Ammon's horn (tissue), 1 donor: ENCODE results near the gene PDLIM3.
"Not testable (repeated sequence)": the region's sequence is repeated elsewhere in the genome, so short reads cannot be mapped to it uniquely, and the experiment has no call there.

Experiments used
- DNase-seq: peaks from one replicate; pipeline ENCODE4 v3.0.0-alpha.2; 2016; ENCODE audit warnings: low spot score

The PDLIM3 gene

GRCh38 chr4:185554365-185555126 is 19.2 kb upstream of the PDLIM3 start:
- DNase-seq = no peak

DNA sequence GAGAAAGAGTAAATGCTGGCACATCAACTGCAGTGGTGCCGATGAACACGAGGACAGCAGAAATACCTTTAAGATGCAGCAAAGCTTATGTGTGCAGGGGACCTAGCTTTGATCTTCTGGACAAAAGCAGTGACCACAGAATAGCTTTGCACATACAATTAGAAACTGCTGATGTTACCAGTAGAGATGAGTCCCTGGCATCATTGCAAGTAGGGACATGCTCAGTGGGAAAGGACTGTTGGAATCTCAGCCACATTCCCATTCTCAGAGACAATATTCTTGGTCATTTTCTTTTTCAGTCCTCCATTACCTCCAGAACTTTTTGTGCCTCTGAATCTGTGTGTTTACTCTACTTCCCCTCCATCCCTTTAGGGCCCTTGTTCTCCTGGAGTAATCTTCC is 16.9 kb upstream of the PDLIM3 start:
- no peak for DNase-seq

GRCh38 chr4:185550933-185551332 is 15.6 kb upstream of the PDLIM3 start:
- DNase-seq = no peak

DNA sequence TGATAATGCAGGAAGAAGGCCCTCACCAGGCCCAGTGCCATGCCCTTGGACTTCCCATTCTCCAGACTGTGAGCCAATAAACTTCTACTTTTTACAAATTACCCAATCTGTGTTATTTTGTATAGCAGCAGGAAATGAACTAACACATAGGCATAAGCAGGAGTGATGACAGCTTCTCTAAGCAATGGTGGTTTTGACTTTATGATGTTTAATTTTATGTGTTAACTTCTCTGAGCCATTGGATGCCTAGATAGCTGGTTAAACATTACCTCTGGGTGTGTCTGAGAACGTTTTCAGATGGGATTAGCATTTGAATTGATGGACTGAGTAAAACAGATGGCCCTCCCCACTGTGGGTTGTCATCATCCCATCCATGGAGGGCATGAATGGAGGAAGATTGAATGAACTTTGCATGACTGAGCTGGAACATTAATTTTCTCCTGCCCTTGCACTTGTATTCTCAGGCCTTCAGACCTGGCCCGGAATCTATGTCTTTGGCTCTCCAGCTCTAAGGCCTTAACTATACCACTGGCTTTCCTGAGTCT is 13.9 kb upstream of the PDLIM3 start:
- no peak for DNase-seq

GRCh38 chr4:185548587-185548986 is 13.3 kb upstream of the PDLIM3 start:
- DNase-seq = no peak

DNA sequence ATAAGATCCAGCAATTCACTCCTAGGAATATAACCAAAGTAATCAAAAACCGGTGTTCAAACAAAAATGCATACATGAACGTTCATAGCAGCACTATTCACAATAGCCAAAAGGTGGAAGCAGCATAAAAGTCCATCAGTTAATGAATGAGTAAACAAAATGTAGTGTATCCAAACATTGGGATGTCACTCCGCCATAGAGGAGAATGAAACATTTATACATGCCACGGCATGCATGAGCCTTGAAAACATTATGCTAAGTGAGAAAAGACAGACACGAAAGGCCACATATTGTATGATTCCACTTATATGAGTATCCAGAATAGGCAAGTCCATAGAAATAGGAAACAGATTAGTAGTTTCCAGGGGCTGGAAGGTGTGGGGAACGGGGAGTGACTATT is 11.0 kb upstream of the PDLIM3 start:
- DNase-seq = no peak

DNA sequence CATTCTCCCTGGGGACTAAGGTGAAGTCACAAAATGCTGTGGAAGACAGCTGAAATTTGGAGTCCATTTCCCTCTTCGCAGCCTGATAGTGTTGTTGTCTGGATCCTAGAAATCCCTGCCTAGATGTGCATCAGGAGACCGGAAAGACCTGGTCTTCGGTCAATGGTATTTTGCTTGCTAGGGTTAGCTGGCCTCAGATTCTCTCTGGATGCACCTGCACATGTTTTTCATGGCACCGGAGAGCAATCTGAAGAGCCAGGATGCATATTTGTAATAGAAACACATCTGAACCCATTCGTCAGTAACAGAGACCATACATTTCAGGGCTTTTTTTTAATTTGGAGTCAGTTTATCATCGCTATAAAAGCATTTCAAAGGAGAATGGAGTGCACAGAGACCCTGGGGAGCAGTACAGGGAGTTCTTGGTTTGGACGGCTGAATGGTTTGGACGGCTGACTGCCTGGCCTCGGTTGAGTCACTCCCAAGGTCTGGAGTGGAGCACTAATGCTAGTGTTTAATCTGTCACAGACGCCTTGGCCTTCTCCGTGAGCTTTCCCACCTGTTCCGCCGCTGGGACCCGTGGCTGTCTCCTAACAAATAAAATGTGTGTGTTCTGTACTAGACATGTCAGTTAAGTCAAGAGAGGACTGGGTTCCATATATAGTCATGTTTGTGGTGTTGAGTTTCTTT is 7.5 kb upstream of the PDLIM3 start:
- no peak for DNase-seq

- DNase-seq = peak; percentile 46
Measured at GRCh38 chr4:185541251-185541727, 6.0 kb upstream of the PDLIM3 start.

- no peak for DNase-seq
Measured at GRCh38 chr4:185540487-185541120, 5.3 kb upstream of the PDLIM3 start.

DNA sequence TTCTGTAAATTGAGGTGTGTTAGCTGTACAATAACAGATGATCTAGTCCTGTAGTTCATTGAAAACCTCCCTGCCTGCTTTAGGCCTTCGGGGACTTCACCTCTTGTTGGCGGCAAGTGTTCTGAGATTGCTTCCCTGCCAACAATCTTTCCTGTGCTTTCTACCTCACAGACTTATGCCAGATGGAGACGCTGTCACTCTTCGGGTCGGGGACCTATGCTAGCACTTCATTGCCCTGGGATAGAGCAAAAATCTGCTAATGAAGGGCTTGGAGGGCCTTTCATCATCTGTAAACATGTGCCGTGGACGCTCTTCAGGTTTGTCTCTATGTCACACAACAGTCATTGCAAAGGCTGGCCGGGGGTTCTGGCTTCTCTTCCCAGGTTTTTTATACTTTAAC is 4.7 kb upstream of the PDLIM3 start:
- no peak for DNase-seq

- DNase-seq = no peak
Measured at GRCh38 chr4:185538806-185539205, 3.5 kb upstream of the PDLIM3 start.

DNA sequence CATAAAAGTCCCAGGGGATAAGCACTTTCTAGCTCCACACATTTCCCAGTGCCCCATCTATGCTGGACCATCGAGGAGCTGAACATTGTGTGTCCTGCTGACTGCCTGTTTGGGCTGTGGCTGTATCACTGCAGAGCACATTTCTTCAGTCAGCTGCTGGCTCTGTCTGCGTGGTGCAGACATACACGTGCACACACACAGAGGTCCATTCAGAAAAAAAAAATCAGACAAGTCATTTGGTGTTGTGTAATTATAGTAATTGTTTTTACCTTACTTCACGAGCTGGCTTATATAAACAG is 1.1 kb upstream of the PDLIM3 start:
- DNase-seq = peak; percentile 60

DNA sequence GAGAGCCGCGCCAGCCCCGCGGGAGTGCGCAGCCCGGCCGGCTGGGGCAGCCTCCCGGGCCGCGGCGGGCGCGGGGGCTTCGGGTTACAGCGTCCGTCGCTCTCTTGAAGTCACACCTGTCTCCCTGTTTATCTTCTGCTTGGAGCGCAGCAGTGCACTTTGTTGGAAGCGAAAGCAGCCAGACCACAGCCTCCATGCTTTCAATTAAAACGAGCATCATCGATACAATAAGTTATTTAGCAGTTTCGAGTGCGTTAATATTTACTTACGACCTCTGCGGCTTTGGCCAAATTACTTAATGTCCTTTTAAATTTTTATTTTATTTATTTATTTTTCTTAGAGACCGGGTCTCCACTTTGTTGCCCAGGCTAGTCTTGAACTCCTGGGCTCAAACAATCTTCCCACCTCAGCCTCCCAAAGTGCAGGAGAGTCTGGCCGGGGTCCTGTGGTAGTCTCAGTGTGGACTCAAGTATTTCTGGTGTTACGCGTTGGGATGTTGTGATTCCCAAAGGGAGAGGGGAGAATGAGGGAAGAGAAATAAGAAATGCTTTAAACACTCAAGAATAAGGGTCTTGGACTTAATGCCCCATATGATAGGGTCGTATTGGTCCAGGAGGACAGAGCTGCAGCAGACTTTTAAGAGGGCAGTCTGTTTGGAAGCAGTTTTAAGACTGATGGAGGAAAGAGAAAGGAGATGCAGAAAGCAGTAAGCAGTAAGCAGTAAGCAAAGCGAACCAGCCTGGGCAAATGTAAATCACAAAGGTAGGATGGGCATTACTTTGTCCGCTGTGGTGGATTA is 504 bp upstream of the PDLIM3 start:
- no peak for DNase-seq

GRCh38 chr4:185534511-185534865 is 819 bp downstream of the PDLIM3 start:
- DNase-seq = no peak

DNA sequence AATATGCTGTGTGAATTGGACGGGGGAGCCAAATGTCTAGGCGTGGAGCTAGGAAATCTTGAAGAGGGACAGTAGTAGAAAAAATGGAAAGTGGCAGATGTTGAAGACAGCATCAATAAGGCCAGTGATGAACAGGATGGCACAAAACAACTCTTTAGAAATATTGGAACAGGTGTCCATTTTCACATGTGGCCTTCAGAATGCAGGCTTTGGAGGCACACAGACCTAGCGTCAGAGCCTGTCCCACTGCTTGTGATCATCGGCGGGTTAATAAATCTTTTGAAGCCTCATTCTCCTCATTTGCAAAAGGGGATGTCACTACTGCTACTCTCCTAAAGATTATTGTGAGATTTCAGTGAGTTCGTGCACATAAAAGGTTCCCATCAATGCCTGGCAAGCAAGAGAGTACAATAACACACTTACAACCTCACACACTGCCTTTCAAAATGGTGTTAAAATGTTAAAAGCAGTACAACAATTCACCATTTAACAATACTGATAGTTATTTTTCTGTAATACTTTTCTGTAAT is 2.4 kb downstream of the PDLIM3 start:
- DNase-seq = no peak

GRCh38 chr4:185532293-185532692 is 3.0 kb downstream of the PDLIM3 start:
- DNase-seq = no peak

GRCh38 chr4:185531654-185532053 is 3.7 kb downstream of the PDLIM3 start:
- DNase-seq = not testable (repeated sequence)

DNA sequence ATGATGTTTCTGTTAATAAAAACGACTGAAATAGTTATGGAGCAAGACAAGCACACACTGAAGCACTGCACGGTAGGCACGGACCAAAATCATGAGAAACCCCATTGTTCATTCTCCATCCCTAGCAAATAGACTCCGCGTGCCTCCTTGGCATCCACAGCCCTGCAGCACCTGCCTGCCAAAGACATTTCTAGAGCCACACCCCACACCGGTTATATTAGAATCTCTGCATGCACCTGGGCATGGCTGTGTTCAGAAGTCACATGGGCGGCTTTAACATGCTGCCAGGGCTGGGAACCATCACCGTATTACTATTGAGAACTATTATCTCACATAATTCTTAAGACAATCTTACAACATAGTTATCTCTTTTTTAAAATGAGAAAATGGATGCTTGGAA is 5.9 kb downstream of the PDLIM3 start:
- DNase-seq = no peak

- DNase-seq = no peak
Measured at GRCh38 chr4:185524888-185525863, 10.1 kb downstream of the PDLIM3 start.

GRCh38 chr4:185523862-185524261 is 11.4 kb downstream of the PDLIM3 start:
- no peak for DNase-seq

- DNase-seq = no peak
Measured at GRCh38 chr4:185522451-185522850, 12.9 kb downstream of the PDLIM3 start.
